ENCODE results near the gene SYNGAP1. TPM values are rescaled to one million over a fixed set of nuclear protein-coding genes. Genes with fewer than 3 reads are reported as not detected.
A peak's percentile ranks its signal among the peaks of the same experiment; 100 is the strongest.

The SYNGAP1 gene
- total and polyA plus RNA-seq, 2 of the 4 experiments (the other 2 are of a cell fraction) = 1.4 to 17.0 TPM

- ChIA-PET POLR2A (ENCODE audit: unreplicated experiment) (no interaction called here), CTCF (no interaction called here)
- H3K9me3 ChIP-seq (ENCODE audit: control insufficient read depth, insufficient read depth, low read length) = no peaks in the 10 kb centered on the region
- H3K27ac ChIP-seq (ENCODE audit: insufficient read depth, low read length) = no peak overlapping the region
- no peaks in the 10 kb centered on the region for H3K27me3 ChIP-seq (ENCODE audit: control insufficient read depth, insufficient read depth, low read length)
- DNase-seq (peak; percentile 75), ATAC-seq (ENCODE audit: low read depth) (0 out of 2 replicates have a peak, but pooled peaks have one; percentile 9)
- peaks cover 26 to 66% of the 10 kb centered on the region in 2 experiments for H3K79me1 ChIP-seq (ENCODE audit: low read depth in 1 of 2, low read length in 2 of 2)
- H3K4me2 ChIP-seq (ENCODE audit: low read depth, low read length) = peak overlapping the region; percentile 27; the same call in 1 of the 2 replicates
- H2AK9ac ChIP-seq (replicated peaks; ENCODE audit: low read depth, low read length, poor library complexity) = peak overlapping the region; percentile 52
- no peak overlapping the region for H3K14ac ChIP-seq (replicated peaks; ENCODE audit: low read depth, low read length)
- H3K56ac ChIP-seq (ENCODE audit: extremely low read depth, insufficient read depth, low read length) = no peak overlapping the region
- H3K4me3 ChIP-seq (ENCODE audit: insufficient read depth, low read depth, low read length) = no peak overlapping the region
- H3K23ac ChIP-seq (ENCODE audit: low read depth, low read length) = peak overlapping the region; percentile 59; the same call in 1 of the 2 replicates
- 14% methylated on average over 3 of the region's 17 CpGs; no CpG with 5 or more reads in 1 of the 2 experiments for WGBS, 2 experiments (ENCODE audit: extremely low coverage in 2 of 2, insufficient read length in 1 of 2)
- no peak overlapping the region; the same call in 1 of the 2 replicates for H3K4ac ChIP-seq (ENCODE audit: low read depth, low read length)
- intact Hi-C loops (cut with micrococcal nuclease) = no loop called here
- H2BK120ac ChIP-seq (ENCODE audit: low read depth, low read length) = no peak overlapping the region
- H4K20me1 ChIP-seq (ENCODE audit: insufficient read depth, low read length) = peaks cover 30% of the 10 kb centered on the region
- in situ Hi-C loops (cut with MboI; ENCODE audit: low sequenced_read_pairs) = no loop called here
- H3K36me3 ChIP-seq (ENCODE audit: control insufficient read depth, insufficient read depth, low read length) = peaks cover 36% of the 10 kb centered on the region
- no TSS peak for BruUV-seq (replicated peaks)
- H2BK5ac ChIP-seq (ENCODE audit: low read depth, low read length, poor library complexity, severe bottlenecking) = peak overlapping the region; percentile 17
- H2BK20ac ChIP-seq (ENCODE audit: low read depth, low read length) = no peak overlapping the region
- peak overlapping the region; percentile 48; the same call in 1 of the 2 replicates for H4K5ac ChIP-seq (ENCODE audit: low read depth, low read length)
- no peak overlapping the region; a peak in 1 of 4 replicates for H4K8ac ChIP-seq (ENCODE audit: low read depth in 2 of 2, low read length in 2 of 2)
- dilution Hi-C loops (cut with HindIII; ENCODE audit: low sequenced_read_pairs, unreplicated experiment) = no loop called here
- no peak overlapping the region for H2BK15ac ChIP-seq (ENCODE audit: low read depth, low read length)
- H3K4me1 ChIP-seq (ENCODE audit: control insufficient read depth, insufficient read depth, low read length) = peaks cover 22% of the 10 kb centered on the region
- peak overlapping the region; percentile 51; the same call in 1 of the 2 replicates for H2AK5ac ChIP-seq (ENCODE audit: low read depth, low read length)
- H4K91ac ChIP-seq (ENCODE audit: insufficient read depth, low read depth, low read length) = no peak overlapping the region
- H3K18ac ChIP-seq (ENCODE audit: low read depth, low read length) = no peak overlapping the region
- H3K9ac ChIP-seq (ENCODE audit: low read depth, low read length) = no peak overlapping the region
- 0 out of 2 replicates have a peak, but pooled peaks have one; percentile 30 for TF ChIP-seq FOS (IDR thresholded peaks at IDR 0.05; ENCODE audit: low read depth, low read length)
- TF ChIP-seq MAZ (IDR thresholded peaks at IDR 0.05; ENCODE audit: borderline replicate concordance, low read depth, low read length) = 0 out of 2 replicates have a peak, but pooled peaks have one; percentile 15
- TF ChIP-seq CEBPB (IDR thresholded peaks at IDR 0.05; ENCODE audit: low read depth, low read length) = no peak
- TF ChIP-seq POLR2A (IDR thresholded peaks at IDR 0.05; ENCODE audit: low read depth, low read length) = no peak
- no peak overlapping the region for H2AFZ ChIP-seq (replicated peaks; ENCODE audit: low read length, poor library complexity)
- H3K9me1 ChIP-seq (ENCODE audit: insufficient read depth, low read length) = peaks cover 21% of the 10 kb centered on the region
Observed at GRCh38 chr6:33433544-33434191, 13.8 kb downstream of the SYNGAP1 start.
